HG03378 (cell line): ENCODE data around the gene KRTAP9-9.
"Not testable (repeated sequence)": the region's sequence is repeated elsewhere in the genome, so short reads cannot be mapped to it uniquely, and the experiment has no call there.

ENCODE experiments used
- ATAC-seq: cut with Tn5 transposase; IDR thresholded peaks from one replicate; pipeline ENCODE4 v1.9.1; 2021; ENCODE audit warnings: mild to moderate bottlenecking, moderate library complexity; ENCODE audit not compliant: unreplicated experiment

The KRTAP9-9 gene

GRCh38 chr17:41264599-41264998, 9.4 kb downstream of the KRTAP9-9 start:
- no peak for ATAC-seq

GRCh38 chr17:41265078-41265477, 9.9 kb downstream of the KRTAP9-9 start, which contains the start of gene KRTAP9-6:
Gene KRTAP9-6, plus strand, starts transcription at chr17:41265378. Its CDS starts 0 bp downstream, at chr17:41265378.
- ATAC-seq = no peak

- ATAC-seq = no peak
These were observed 12.5 kb downstream of the KRTAP9-9 start for GRCh38 chr17:41267711-41268110.

GRCh38 chr17:41271323-41271722, 16.1 kb downstream of the KRTAP9-9 start:
- not testable (repeated sequence) for ATAC-seq

- ATAC-seq = no peak
These were observed 16.7 kb downstream of the KRTAP9-9 start for GRCh38 chr17:41271858-41272257.

GRCh38 chr17:41275648-41276190, 20.5 kb downstream of the KRTAP9-9 start, which contains the start of gene KRTAP9-7:
Gene KRTAP9-7, plus strand, starts transcription at chr17:41275698. Its CDS starts 0 bp downstream, at chr17:41275698.
- ATAC-seq = not testable (repeated sequence)

- no peak for ATAC-seq
These were observed 23.2 kb downstream of the KRTAP9-9 start for GRCh38 chr17:41278176-41278955.

GRCh38 chr17:41284043-41284442, 28.9 kb downstream of the KRTAP9-9 start:
- ATAC-seq = no peak

- ATAC-seq = no peak
These were observed 29.4 kb downstream of the KRTAP9-9 start for GRCh38 chr17:41284546-41284945.

- no peak for ATAC-seq
These were observed 31.9 kb downstream of the KRTAP9-9 start for GRCh38 chr17:41287050-41287449.

- no peak for ATAC-seq
These were observed 38.8 kb downstream of the KRTAP9-9 start for GRCh38 chr17:41294016-41294415.

- no peak for ATAC-seq
These were observed 41.7 kb downstream of the KRTAP9-9 start for GRCh38 chr17:41296846-41297245.

GRCh38 chr17:41298458-41299135, 43.4 kb downstream of the KRTAP9-9 start:
- no peak for ATAC-seq

- no peak for ATAC-seq
These were observed 46.1 kb downstream of the KRTAP9-9 start for GRCh38 chr17:41301204-41301790.

GRCh38 chr17:41301916-41302901, 47.0 kb downstream of the KRTAP9-9 start, which contains the start of gene KRTAP29-1:
Gene KRTAP29-1, minus strand, starts transcription at chr17:41302851. Its CDS starts 0 bp downstream, at chr17:41302851.
- no peak for ATAC-seq

GRCh38 chr17:41302981-41303380, 47.8 kb downstream of the KRTAP9-9 start:
- ATAC-seq = no peak

GRCh38 chr17:41304091-41304490, 48.9 kb downstream of the KRTAP9-9 start:
- ATAC-seq = no peak
